H9 (cell line): ENCODE data around the gene TLX2. TPM values are rescaled to one million over a fixed set of nuclear protein-coding genes. Genes with fewer than 3 reads are reported as not detected.

ENCODE experiments used
- DNase-seq: peaks from one replicate; pipeline ENCODE4 v3.0.0-alpha.2; 2017
- H2AFZ ChIP-seq: one replicate; pipeline ENCODE4 v1.6.1; 2013; ENCODE audit warnings: mild to moderate bottlenecking, low read length, control low read depth, moderate library complexity
- H2AK5ac ChIP-seq: 2 replicates; pipeline ENCODE4 v1.6.1; 2013; ENCODE audit warnings: low read length, control low read depth, mixed read lengths; ENCODE audit not compliant: insufficient read length
- H2BK120ac ChIP-seq: one replicate; pipeline ENCODE4 v1.6.1; 2013; ENCODE audit warnings: low read depth, mild to moderate bottlenecking, low read length, control low read depth, inconsistent platforms; ENCODE audit not compliant: poor library complexity, severe bottlenecking
- H2BK12ac ChIP-seq: 2 replicates; pipeline ENCODE4 v1.6.1; 2013; ENCODE audit warnings: low read length, control low read depth, mixed read lengths, low read depth; ENCODE audit not compliant: insufficient read length
- H2BK15ac ChIP-seq: 2 replicates; pipeline ENCODE4 v1.6.1; 2013; ENCODE audit warnings: low read depth, low read length, control low read depth
- H2BK20ac ChIP-seq: one replicate; pipeline ENCODE4 v1.6.1; 2013; ENCODE audit warnings: low read depth, mild to moderate bottlenecking, low read length, control low read depth, inconsistent platforms; ENCODE audit not compliant: poor library complexity, severe bottlenecking
- H2BK5ac ChIP-seq: 2 replicates; pipeline ENCODE4 v1.6.1; 2013; ENCODE audit warnings: low read length, control low read depth, mixed read lengths; ENCODE audit not compliant: insufficient read length
- H3K14ac ChIP-seq: 2 replicates; pipeline ENCODE4 v1.6.1; 2013; ENCODE audit warnings: low read length, control low read depth; ENCODE audit not compliant: insufficient read depth
- H3K18ac ChIP-seq: 2 replicates; pipeline ENCODE4 v1.6.1; 2013; ENCODE audit warnings: low read depth, mild to moderate bottlenecking, mixed read lengths, low read length, control low read depth; ENCODE audit not compliant: insufficient read length
- H3K23ac ChIP-seq: 2 replicates; pipeline ENCODE4 v1.6.1; 2013; ENCODE audit warnings: low read length, control low read depth, mixed read lengths, low read depth; ENCODE audit not compliant: insufficient read length
- H3K23me2 ChIP-seq: 2 replicates; pipeline ENCODE4 v1.6.1; 2013; ENCODE audit warnings: low read depth, mild to moderate bottlenecking, mixed read lengths, low read length, control low read depth; ENCODE audit not compliant: insufficient read length, poor library complexity, severe bottlenecking
- H3K27ac ChIP-seq: 2 replicates; pipeline ENCODE4 v1.5.1; 2013; ENCODE audit warnings: low read length, control low read depth, mixed read lengths, low read depth; ENCODE audit not compliant: insufficient read length
- H3K27me3 ChIP-seq: 2 replicates; pipeline ENCODE4 v1.6.1; 2013; ENCODE audit warnings: low read length, control low read depth, inconsistent platforms; ENCODE audit not compliant: insufficient read depth
- H3K4ac ChIP-seq: 2 replicates; pipeline ENCODE4 v1.6.1; 2013; ENCODE audit warnings: low read depth, mild to moderate bottlenecking, control low read depth, inconsistent platforms, low read length, moderate library complexity
- H3K4me1 ChIP-seq: 2 replicates; pipeline ENCODE4 v1.6.1; 2013; ENCODE audit warnings: low read length, control low read depth, inconsistent platforms; ENCODE audit not compliant: insufficient read depth
- H3K4me2 ChIP-seq: 2 replicates; pipeline ENCODE4 v1.6.1; 2013; ENCODE audit warnings: low read length, control low read depth, mixed read lengths; ENCODE audit not compliant: insufficient read length, insufficient read depth
- H3K56ac ChIP-seq: 2 replicates; pipeline ENCODE4 v1.6.1; 2013; ENCODE audit warnings: low read depth, mild to moderate bottlenecking, mixed read lengths, low read length, control low read depth; ENCODE audit not compliant: insufficient read length
- H3K79me1 ChIP-seq: 2 replicates; pipeline ENCODE4 v1.6.1; 2013; ENCODE audit warnings: low read depth, mild to moderate bottlenecking, moderate library complexity, low read length, control low read depth, inconsistent platforms; ENCODE audit not compliant: insufficient read depth, poor library complexity, severe bottlenecking
- H3K79me2 ChIP-seq: 2 replicates; pipeline ENCODE4 v1.6.1; 2013; ENCODE audit warnings: low read length, control low read depth, inconsistent platforms; ENCODE audit not compliant: insufficient read depth
- H3K9ac ChIP-seq: 2 replicates; pipeline ENCODE4 v1.6.1; 2013; ENCODE audit warnings: low read length, control low read depth, mixed read lengths; ENCODE audit not compliant: insufficient read length; ENCODE audit errors: extremely low read depth
- H3K9me3 ChIP-seq: one replicate; pipeline ENCODE4 v1.6.1; 2013; ENCODE audit warnings: low read depth, low read length, inconsistent platforms; ENCODE audit not compliant: control insufficient read depth
- H3T11ph ChIP-seq: one replicate; pipeline ENCODE4 v1.6.1; 2013; ENCODE audit warnings: mild to moderate bottlenecking, low read length, control low read depth, inconsistent platforms
- H4K20me1 ChIP-seq: one replicate; pipeline ENCODE4 v1.6.1; 2013; ENCODE audit not compliant: control insufficient read depth, insufficient read length, insufficient read depth
- H4K5ac ChIP-seq: 2 replicates; pipeline ENCODE4 v1.6.1; 2013; ENCODE audit warnings: low read depth, mild to moderate bottlenecking, mixed read lengths, low read length, control low read depth; ENCODE audit not compliant: insufficient read length
- H4K8ac ChIP-seq: replicated peaks from 2 replicates; pipeline ENCODE4 v1.6.1; 2013; ENCODE audit warnings: low read length, control low read depth, mixed read lengths, low read depth; ENCODE audit not compliant: insufficient read length
- H4K91ac ChIP-seq: 2 replicates; pipeline ENCODE4 v1.6.1; 2013; ENCODE audit warnings: low read depth, mild to moderate bottlenecking, moderate library complexity, mixed read lengths, low read length, control low read depth; ENCODE audit not compliant: insufficient read length
- H3K27ac Mint-ChIP-seq, 3 experiments: 2 replicates in 2 of 3; 3 replicates in 1 of 3; pipeline ENCODE4 v1.8.0; 2020 to 2021; ENCODE audit warnings: mixed read lengths in 3 of 3, mild to moderate bottlenecking in 1 of 3, moderate library complexity in 1 of 3
- H3K27me3 Mint-ChIP-seq: 2 replicates; pipeline ENCODE4 v1.8.0; 2021; ENCODE audit warnings: low read depth, mild to moderate bottlenecking, moderate library complexity, mixed read lengths
- H3K36me3 Mint-ChIP-seq, 3 experiments: 2 replicates in 2 of 3; 3 replicates in 1 of 3; pipeline ENCODE4 v1.8.0; 2020 to 2021; ENCODE audit warnings: low read depth in 3 of 3, mixed read lengths in 3 of 3; ENCODE audit not compliant: insufficient read depth in 1 of 3
- H3K4me1 Mint-ChIP-seq, 2 experiments: 2 replicates each; pipeline ENCODE4 v1.8.0; 2020; ENCODE audit warnings: mixed read lengths in 2 of 2
- H3K4me3 Mint-ChIP-seq, 2 experiments: 2 replicates in 1 of 2; 3 replicates in 1 of 2; pipeline ENCODE4 v1.8.0; 2020 to 2021; ENCODE audit warnings: mild to moderate bottlenecking in 2 of 2, mixed read lengths in 2 of 2, moderate library complexity in 1 of 2
- H3K9me3 Mint-ChIP-seq, 2 experiments: 2 replicates in 1 of 2; 3 replicates in 1 of 2; pipeline ENCODE4 v1.8.0; 2020; ENCODE audit warnings: mild to moderate bottlenecking in 2 of 2, mixed read lengths in 2 of 2, moderate library complexity in 1 of 2
- CTCF ChIP-seq: fragments of 200-600 bp; sonication (generic); conservative IDR thresholded peaks from 3 replicates; pipeline ENCODE4 v1.8.0; 2021; ENCODE audit warnings: antibody characterized with exemption, mild to moderate bottlenecking
- WGBS: extraction: QIAGEN DNeasy Blood & Tissue Kit; methylation state at CpG from one replicate; pipeline ENCODE4 v1.1.7; 2013; ENCODE audit warnings: missing lambda C conversion rate, low lambda C conversion rate, mixed read lengths; ENCODE audit not compliant: insufficient read length; ENCODE audit errors: extremely low coverage; 5-methylcytosine and 5-hydroxymethylcytosine counted together
- total RNA-seq: library from RNA; stranded (reverse); gene quantifications from 2 replicates; pipeline ENCODE4 v1.2.1, GENCODE V29; 2021

The TLX2 gene
- total RNA-seq, 1 experiment from 2014 or later, result 0.20 TPM

- H4K8ac ChIP-seq, result no peak overlapping the region
- H2BK12ac ChIP-seq, result no peak overlapping the region
- H3T11ph ChIP-seq, result no peak overlapping the region
- no peaks in the 10 kb centered on the region for H3K79me2 ChIP-seq
- WGBS, result no CpG with 5 or more reads among the region's 9 CpGs
- H3K14ac ChIP-seq, result no peak overlapping the region
- Mint-ChIP-seq H3K4me3 (no peak overlapping the region), H3K4me1 (no peaks in the 10 kb centered on the region), H3K36me3 (peaks cover 24 to 64% (median 59%) of the 10 kb centered on the region in 3 experiments), H3K27me3 (no peaks in the 10 kb centered on the region; the same call in 1 of the 2 replicates), H3K27ac (no peak overlapping the region), H3K9me3 (no peaks in the 10 kb centered on the region)
- H4K5ac ChIP-seq, result no peak overlapping the region
- no peak for TF ChIP-seq CTCF
- no peak overlapping the region for H3K18ac ChIP-seq
- H3K9me3 ChIP-seq, result no peaks in the 10 kb centered on the region
- H2BK20ac ChIP-seq, result no peak overlapping the region
- no peak overlapping the region for H4K91ac ChIP-seq
- H2BK5ac ChIP-seq, result no peak overlapping the region
- no peaks in the 10 kb centered on the region for H3K27me3 ChIP-seq
- H2AK5ac ChIP-seq, result no peak overlapping the region
- H3K4ac ChIP-seq, result no peak overlapping the region
- no peak overlapping the region for H2AFZ ChIP-seq
- no peak for DNase-seq
- H3K23me2 ChIP-seq, result no peaks in the 10 kb centered on the region
- H2BK120ac ChIP-seq, result no peak overlapping the region
- no peaks in the 10 kb centered on the region for H4K20me1 ChIP-seq
- H3K56ac ChIP-seq, result no peak overlapping the region
- no peak overlapping the region for H3K23ac ChIP-seq
- no peak overlapping the region for H2BK15ac ChIP-seq
- no peak overlapping the region for H3K9ac ChIP-seq
- no peaks in the 10 kb centered on the region for H3K4me1 ChIP-seq
- H3K79me1 ChIP-seq, result no peaks in the 10 kb centered on the region
- no peak overlapping the region for H3K4me2 ChIP-seq
- H3K27ac ChIP-seq, result no peak overlapping the region
These were observed 25.4 kb upstream of the TLX2 start for GRCh38 chr2:74488643-74489481.
